HG02623 (cell line): ENCODE measurements around the gene GFAP.
"Not testable (repeated sequence)": the region's sequence is repeated elsewhere in the genome, so short reads cannot be mapped to it uniquely, and the experiment has no call there.

Experiments
- ATAC-seq: cut with Tn5 transposase; IDR thresholded peaks from one replicate; pipeline ENCODE4 v1.9.1; 2021; ENCODE audit warnings: moderate library complexity; ENCODE audit not compliant: unreplicated experiment

Gene GFAP

DNA sequence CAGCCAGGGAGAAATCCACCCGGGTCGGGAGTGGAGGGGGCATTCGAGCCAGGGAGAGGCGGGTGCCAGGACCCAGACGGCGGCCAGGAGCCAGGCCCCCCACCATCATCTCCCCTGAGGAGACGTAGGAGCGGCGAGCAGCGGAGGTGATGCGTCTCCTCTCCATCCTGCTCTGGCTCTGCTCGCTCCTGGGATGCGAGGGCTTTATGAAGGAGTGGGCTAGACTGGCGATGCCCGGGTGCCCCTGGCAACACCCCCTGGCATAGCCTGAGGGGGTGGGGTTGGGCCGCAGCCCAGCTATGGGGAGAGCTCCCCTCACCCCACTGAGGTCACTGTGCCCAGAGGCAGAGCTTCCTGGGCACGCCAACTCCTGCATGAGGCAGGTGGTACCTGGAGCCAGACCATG, at the start of gene GFAP:
TSS of gene GFAP (minus strand) at position 180 of the 406 bp plus-strand sequence. CDS start at position 166, 14 bp downstream.
- no peak for ATAC-seq

DNA sequence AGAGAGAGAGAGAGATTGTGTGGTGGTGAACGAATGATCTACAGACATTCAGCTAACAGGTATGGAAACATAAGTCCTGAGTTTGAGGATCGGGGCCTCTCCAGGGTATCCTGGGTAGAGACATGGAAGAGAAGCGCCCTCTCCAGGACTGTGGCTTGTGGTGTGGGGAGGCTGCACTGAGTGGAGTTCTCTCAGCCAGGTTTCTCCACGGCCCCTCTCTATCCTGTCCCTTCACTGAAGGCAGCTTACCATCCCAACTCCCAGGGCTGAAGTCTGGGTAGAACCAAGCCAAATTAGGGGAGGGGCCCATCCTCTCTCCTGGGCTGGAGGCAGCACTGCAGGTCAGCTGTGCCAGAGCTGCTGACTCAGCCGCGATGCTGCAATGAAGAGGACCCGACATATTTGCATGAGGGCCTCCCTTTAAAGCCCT, 46.6 kb upstream of the GFAP start:
- no peak for ATAC-seq

DNA sequence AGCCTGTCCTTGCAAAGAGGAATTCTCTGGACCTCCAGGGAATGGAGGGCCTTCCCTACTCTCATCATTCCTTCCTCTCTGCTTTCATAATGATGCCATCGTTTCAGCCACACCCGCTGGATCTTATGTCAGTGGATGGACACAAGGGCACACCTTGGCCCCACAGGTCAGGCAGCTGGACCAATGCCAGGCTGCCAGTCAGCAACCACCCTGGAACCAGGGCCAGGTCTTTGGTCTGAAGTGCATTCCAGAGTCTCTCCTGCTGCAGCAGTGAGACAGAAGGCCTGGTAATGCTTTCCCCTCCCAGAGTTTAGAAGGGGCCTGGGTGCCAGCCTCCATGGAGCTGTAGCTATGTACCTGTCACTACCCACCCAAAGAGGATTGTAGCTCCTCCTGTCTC, 45.4 kb upstream of the GFAP start:
- no peak for ATAC-seq

DNA sequence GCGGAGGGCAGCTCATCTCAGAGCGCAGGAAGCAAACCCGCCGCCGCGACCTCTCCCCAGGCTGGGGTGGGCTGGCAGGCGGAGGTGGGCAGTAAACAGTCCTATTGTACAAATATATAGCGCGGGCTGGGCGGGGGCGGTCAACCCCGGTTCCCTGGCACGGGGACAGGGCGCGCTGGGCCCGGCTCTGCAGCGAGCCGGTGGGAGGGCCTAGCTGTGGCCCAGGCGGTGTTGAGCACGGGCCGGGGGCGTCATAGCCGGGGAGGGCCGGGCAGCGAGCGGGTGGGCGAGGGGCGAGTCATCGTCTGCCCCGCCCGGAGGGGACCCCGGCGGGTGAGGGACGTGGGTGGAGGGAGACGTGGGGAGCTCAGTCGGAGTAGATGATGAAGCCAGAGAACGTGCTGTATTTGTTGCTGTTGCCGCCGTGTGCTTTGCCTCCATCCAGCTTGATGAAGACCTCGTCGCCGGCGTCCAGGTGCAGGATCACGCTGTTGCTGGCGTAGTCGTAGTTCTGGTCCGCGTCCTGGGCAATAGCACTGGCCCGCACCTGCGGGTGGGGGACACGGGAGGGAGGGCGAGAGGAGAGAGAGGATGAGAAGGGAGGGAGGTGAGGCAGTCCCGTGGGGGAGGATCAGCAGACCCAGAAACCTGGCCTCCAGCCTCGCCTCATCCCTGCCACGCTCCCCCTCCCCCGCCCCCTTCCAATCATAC, 44.7 kb upstream of the GFAP start:
- ATAC-seq: no peak

DNA sequence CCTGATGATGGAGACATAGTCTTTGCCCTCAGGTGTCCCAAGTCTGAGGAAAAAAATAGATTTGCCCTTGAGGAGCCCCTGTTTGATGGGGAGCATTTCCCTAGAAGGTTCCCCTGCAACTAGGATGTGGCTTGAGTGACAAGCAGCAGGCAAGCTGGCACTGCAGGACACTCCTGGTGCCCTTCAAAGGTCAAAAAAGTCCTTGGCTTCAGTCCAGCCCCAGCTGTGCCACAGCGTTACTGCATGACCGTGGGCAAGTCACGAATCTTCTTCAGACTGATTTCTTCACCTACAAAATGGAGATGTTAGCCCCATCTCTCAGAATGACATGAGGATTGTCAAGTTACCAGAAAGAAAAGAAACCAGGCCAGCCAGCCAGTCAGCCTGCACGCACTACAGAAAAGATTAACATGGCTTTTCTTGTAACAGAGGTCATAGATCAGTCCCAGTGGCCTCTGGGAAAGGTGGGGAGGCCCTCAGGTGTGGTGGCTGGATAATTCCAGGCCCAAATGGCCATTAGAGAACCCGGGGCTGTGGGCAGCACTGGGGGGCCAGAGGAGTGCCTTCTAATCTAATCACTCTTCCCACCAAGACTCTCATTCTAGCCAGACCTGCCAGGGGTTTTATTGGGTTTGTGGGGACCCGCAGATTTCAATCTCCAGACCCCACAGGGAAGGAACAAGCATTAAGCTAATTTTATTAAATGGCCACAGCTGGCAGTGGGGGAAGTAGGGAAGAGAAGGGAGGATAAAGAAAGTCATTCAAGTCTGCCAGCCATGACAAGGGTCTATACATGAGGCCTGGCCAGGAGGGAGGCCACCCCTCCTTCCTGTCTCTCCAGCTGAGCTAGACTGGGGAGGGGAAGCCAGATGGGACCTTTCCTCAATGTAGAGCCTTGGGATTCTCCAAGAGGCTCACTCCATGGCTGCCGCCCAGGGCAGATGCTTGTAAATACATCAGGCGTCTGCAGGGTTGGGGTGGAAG, 42.0 kb upstream of the GFAP start:
- no peak for ATAC-seq

DNA sequence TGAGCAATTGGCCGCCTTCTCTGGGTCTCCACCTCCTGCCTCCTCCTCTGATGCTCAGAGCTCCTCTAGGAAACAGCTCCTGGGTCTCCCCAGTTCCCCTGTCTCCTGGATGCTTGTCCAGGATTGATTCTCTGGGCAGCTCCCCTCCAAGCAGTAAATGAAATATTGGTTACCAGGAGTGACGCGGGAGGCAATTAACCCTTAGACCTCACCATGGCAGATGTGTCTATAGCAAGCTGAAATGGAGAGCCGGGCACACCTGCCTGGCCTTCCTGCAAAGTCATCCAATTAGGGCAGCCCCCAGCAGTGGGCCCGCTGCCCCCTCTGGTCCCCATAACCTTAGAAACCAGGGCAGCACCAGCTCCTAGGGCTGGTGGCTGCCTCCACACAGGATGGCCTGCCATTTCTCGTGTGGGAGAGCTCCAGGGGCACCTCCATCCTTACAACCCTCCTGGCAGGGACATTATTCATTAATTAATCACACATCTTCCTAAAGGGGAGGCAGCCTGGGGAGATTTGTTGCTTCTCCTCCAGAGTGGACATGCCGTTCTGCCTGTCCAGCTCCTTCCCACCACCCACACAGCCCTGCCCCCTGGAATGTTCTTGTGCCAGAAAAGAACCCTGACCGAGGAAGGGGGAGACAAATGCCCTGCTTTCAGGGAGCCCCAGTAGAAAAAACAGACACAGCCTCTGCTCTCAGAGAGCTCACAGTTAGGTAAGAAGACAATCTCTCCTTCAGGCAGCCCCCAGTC, 40.5 kb upstream of the GFAP start:
- no peak for ATAC-seq

DNA sequence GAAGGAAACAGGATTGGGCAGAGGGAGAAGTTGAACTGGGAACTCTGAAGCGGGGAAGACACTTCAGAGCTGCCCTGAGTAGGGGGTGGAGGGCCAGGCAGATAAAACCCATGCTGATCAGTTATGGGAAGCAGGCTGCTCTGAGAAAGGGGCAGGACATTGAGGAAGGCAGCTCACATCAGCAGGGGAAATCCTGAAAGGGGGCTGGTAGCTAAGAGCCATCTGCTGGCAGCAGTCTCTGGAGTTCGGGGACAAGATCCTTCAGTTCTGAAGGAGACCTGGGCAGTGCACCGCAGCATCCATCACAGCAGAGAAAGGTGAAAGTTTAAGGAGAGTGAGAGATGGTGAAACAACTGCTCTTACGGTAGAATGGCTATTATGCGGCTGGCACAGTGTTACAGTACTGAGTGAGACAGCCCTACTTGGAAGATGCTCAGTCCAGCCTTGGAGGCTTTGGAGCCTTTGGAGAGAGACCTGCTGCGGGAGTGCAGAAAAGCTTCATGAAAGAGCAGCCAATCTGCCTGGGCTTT, 37.7 kb upstream of the GFAP start:
- ATAC-seq: no peak

DNA sequence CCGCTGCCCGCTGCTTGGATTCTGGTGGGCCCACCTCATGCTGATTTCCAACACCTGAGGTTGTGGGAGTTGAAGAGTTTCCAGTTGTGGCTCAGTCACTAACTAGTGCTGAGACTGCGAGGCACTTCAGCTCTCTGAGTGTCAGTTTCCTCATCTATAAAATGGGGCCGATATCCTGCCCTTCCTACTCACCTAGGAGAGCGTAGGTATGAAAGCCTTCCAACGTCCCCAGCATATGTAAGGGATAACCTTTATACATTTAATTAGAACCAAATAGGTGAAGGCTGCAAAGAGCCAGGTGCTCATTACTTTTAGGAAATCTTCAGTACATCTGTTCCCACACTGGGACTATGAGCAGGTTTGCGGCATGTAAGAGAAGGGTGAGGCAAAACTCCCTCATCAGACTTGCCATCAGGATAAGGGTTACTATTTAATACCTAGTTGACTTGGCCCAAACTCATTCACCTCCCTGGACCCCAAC, 33.1 kb upstream of the GFAP start:
- no peak for ATAC-seq

DNA sequence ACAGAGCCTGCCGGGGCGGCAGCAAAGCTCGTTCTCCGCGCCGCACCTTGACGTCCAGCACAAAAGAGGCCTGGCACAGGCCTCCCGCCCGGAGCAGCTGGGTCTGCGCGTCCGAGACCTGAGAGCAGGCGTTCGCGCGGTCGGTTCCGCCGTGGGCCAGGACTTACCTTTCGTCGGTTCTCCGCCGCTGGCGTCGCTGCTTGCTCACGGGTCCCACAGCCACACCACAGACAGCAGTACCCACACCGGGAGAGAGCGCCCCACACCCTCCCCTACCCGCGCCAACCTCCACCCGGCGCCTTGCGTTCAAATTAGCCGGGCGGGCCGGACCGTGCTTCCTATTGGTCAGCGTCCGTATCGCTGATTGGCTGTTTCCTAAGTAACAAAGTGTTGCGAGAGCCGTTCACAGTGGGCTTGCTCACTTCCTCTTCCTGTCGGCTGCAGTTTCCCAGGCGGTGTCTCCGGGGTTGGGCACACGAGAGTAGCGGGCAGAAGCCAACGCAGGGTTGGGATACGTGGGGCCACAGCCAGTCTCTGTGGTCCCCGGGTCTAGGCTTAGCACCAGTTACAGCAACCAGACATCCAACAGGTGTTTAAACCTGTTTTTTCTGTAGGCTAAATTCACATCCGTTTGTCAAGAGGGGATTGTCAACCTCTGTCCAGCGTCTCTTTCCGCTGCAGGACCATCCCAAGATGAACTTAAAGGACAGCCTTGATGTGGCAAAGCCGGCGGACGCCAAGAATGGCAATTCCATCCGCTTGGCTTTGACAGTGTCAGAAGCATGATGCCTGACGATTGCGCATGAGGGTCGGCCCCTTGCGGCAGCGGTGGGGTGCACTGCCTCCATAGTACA, 32.4 kb upstream of the GFAP start, which contains the start of gene KIF18B:
TSS of gene KIF18B (minus strand) at position 313 of the 854 bp plus-strand sequence. CDS start 11,429 bp downstream, outside the sequence.
- peak; percentile 87 for ATAC-seq

DNA sequence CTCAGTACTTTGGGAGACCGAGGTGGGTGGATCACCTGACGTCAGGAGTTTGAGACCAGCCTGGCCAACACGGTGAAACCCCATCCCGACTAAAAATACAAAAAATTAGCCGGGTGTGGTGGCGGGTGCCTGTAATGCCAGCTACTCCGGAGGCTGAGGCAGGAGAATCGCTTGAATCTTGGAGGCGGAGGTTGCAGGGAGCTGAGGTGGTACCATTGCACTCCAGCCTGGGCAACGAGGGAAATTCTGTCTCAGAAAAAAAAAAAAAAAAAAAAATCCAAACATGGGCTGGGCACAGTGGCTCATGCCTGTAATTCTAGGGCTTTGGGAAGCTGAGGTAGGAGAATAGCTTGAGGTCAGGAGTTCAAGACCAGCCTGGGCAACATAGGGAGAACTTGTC, 30.4 kb upstream of the GFAP start:
- ATAC-seq: not testable (repeated sequence)

DNA sequence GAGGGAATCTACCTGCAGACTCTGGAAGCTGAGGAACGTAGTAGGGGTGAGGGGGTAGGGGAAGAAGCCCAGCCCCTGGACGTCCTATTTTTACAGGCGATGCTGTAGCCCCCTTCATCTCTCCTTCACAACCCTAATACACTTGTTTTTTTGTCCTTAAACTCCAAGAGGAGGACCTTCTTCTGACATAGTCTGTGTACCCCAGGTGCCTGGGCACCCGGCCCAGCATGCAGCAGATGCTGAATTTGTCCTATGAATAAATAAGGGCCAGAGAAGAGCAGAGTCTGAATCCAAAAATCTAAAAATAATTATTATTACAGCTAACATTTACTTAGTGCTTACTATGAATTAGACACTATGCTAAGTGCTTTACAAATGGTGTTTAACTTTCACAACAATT, 27.2 kb upstream of the GFAP start:
- ATAC-seq: no peak

DNA sequence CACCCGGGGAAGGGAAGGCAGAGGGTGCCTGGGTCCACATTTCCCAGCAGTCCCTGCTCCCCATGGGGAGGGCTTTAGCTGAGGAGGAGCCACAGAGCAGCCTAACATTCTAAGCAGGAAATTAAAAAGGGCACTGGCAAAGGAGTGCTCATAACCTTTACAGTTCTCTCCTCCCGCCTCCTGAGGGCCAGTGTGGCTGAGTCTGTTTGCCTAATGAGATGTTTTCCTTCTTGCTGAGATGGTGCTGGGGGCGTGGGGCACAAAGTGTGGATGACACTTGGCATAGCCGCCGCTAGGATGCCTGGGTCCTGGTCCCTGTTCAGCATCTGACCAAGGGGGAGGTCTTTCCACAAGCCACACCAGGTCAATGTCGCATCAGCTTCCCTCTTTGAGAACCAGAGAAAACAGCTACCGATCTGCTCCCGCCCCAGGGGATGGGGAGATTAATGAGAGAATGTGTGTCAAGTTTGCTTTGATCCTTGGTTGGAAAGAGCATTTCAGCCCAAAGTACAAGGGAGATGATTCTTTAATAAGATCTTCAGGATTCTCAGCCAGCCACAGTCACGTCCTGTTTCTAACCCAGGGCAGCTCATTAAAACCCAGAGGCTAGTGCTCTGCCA, 26.5 kb upstream of the GFAP start:
- ATAC-seq: no peak

DNA sequence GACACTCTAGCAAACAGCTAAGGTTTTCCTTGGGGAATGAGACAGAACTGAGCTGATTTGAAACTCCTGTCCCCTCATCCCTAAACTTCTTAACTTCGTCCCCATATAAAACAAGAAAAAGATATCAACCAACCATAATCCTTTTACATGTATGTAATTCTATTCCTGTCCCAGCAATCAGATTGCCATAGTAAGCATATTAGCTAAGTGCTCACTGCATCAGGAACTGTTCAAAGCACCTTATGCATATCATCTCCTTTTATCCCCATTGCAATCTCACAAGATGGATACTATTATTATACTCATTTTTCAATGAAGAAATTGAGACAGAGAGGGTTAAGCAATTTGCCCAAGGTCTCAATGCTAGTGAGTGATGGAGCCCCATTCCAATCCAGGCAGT, 25.5 kb upstream of the GFAP start:
- no peak for ATAC-seq

DNA sequence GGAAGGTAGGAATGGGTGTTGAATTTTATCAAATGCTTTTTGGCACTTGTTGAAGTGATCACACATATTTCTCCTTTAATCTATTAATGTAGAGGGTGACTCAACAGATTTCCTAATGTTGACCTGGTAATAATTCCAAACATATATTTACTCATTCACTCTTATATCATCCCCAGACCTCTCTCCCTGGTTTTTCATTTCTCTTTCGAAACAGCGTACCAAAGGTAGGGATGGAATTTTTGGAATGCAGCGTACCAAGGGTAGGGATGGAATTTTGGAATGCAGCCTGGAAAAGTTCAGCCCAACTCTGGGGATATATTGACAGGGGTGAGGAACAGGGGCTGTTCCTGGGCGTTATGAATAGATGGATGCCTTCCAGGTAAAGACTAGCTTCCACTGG, 25.0 kb upstream of the GFAP start:
- no peak for ATAC-seq

DNA sequence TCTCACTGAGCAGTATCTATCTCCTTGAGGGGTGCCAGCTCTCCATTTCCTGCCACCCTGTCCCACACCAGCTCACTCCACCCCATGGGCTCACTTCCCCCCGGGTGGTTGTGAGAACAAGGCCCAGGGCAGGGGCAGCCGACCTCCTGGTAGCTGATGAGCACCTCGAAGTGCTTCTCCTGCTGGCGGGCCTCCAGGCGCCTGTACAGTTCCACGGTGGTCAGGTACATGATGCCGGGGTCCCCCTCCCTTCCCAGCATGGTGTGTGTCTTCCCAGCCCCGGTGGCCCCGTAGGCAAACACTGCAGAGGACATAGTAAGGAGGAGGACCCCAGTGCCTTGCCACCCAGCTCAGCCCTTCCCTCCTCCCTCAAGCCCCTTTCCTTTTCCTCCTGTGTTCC, 19.8 kb upstream of the GFAP start:
- ATAC-seq: no peak

DNA sequence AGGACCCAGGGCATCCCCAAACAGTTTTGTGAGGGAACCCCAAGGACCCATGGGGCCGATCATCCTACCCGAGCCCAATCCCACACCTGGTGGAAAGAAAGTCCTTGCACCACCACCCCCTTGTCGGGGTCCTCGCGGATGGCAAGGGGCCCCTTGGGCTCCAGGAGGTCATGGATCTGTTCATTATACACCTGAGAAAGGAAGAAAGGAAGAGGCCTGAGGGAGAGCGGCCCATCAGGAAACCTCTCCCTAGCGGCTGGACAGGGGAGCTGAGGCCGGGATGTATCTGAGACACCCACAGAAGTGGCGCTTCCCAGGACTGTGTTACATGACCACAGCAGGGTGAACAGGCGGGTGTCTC, 19.4 kb upstream of the GFAP start:
- ATAC-seq: no peak

DNA sequence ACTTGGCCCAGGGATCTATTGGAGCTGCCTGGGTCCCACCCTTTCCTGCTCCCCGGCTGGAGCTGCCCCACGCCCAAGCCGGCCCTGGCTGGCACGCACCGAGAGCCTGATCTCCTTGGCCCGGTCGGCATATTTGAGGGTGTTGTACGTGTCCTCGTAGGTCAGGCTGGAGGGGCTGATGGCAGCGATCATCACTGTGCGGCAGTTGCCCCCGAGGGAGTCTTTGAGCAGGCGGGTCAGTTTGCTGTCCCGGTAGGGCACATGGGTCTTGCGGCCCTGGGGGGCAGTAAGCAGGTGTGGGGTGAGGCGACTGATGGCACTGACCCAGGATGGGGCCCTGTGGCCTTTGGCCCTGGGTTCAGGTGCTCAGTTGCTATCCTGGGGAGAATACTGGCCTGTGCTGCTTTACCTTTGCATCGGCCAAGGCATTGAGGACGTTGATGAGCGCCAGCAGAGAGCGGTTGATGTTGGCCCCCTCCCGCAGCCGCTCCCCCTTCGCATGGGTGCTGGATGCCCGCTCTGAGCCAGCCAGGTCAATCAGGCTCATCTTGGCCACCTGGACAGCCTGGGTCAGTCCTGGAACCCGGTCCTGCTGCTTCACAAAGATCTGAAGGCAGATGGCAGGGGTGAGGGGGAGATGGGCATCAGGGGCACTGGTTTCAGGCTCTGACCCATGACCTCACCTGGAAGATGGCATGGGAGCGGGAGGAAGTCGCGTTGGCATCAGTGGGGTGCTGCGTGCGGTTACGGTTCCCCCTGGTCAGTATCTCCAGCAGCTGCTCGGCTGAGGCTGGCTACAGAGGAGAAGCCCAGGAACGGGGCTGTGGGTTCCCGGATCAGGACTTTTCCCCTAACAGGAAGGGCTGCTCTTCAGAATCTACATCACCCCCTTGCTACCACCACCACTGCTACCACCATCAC, 18.8 kb upstream of the GFAP start:
- no peak for ATAC-seq

DNA sequence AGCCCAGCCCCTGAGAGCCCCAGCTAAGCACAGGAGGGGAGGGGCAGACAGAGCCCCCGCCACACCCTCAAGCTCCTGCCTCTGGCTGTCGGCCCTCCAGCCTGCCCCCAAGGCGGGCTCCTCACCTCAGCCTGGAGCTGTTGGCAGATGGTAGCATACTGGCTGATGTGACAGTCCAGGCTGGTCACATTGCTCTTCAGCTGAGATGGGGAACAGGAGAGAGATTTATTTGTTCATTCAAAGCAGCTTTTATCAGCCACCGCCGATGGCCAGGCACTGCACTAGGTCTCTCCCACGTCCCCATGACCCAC, 17.4 kb upstream of the GFAP start:
- no peak for ATAC-seq
